Stimulated activated CD4-positive, alpha-beta T cell treated with anti-CD3 and anti-CD28 coated beads, Interleukin-15, amount 100 ng/mL, for 1 hour (primary cell): ENCODE results near the gene KANSL1.
"Not testable (repeated sequence)": the region's sequence is repeated elsewhere in the genome, so short reads cannot be mapped to it uniquely, and the experiment has no call there.

Experiments
- DNase-seq, 2 donors: peaks; one replicate each; pipeline ENCODE4 v3.0.0-alpha.2; 2020; ENCODE audit warnings: low read depth in 1 of 2, low spot score in 1 of 2

Gene KANSL1

GRCh38 chr17:46026166-46027047, 166.8 kb downstream of the KANSL1 start:
- no peak for DNase-seq

DNA sequence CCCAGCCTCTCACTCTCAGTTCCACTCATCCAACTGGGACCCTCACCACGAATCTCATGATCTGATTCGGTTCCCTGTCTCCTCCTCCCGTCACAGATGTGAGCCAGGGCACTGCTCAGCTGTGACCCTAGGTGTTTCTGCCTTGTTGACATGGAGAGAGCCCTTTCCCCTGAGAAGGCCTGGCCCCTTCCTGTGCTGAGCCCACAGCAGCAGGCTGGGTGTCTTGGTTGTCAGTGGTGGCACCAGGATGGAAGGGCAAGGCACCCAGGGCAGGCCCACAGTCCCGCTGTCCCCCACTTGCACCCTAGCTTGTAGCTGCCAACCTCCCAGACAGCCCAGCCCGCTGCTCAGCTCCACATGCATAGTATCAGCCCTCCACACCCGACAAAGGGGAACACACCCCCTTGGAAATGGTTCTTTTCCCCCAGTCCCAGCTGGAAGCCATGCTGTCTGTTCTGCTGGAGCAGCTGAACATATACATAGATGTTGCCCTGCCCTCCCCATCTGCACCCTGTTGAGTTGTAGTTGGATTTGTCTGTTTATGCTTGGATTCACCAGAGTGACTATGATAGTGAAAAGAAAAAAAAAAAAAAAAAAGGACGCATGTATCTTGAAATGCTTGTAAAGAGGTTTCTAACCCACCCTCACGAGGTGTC, 167.6 kb downstream of the KANSL1 start:
- no peak for DNase-seq

DNA sequence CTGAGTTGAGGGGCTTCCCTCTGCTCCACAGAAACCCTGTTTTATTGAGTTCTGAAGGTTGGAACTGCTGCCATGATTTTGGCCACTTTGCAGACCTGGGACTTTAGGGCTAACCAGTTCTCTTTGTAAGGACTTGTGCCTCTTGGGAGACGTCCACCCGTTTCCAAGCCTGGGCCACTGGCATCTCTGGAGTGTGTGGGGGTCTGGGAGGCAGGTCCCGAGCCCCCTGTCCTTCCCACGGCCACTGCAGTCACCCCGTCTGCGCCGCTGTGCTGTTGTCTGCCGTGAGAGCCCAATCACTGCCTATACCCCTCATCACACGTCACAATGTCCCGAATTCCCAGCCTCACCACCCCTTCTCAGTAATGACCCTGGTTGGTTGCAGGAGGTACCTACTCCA, 168.2 kb downstream of the KANSL1 start:
- DNase-seq = no peak

- DNase-seq = no peak
Observed at GRCh38 chr17:46024590-46024989, 168.6 kb downstream of the KANSL1 start.

DNA sequence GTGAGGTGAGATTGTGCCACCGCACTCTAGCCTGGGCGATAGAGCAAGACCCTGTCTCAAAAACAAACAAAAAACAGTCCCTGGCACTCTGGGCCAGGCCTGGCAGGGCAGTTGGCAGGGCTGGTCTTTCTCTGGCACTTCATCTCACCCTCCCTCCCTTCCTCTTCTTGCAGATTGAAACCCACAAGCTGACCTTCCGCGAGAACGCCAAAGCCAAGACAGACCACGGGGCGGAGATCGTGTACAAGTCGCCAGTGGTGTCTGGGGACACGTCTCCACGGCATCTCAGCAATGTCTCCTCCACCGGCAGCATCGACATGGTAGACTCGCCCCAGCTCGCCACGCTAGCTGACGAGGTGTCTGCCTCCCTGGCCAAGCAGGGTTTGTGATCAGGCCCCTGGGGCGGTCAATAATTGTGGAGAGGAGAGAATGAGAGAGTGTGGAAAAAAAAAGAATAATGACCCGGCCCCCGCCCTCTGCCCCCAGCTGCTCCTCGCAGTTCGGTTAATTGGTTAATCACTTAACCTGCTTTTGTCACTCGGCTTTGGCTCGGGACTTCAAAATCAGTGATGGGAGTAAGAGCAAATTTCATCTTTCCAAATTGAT, 169.3 kb downstream of the KANSL1 start:
- DNase-seq = no peak

DNA sequence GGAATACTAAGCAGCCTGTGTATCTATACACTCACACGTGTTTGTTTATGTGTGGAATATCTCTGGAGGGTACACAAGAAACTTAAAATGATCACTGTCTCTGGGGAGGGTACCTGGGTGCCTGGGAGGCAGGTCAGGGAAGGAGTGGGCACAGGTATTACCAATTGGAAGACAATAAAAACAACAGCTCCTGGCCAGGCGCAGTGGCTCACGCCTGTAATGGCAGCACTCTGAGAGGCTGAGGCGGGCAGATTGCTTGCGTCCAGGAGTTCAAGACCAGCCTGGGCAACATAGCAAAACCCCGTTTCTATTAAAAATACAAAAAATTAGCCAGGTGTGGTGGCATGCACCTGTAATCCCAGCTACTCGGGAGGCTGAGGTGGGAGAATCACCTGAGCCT, 169.9 kb downstream of the KANSL1 start:
- not testable (repeated sequence) for DNase-seq

DNA sequence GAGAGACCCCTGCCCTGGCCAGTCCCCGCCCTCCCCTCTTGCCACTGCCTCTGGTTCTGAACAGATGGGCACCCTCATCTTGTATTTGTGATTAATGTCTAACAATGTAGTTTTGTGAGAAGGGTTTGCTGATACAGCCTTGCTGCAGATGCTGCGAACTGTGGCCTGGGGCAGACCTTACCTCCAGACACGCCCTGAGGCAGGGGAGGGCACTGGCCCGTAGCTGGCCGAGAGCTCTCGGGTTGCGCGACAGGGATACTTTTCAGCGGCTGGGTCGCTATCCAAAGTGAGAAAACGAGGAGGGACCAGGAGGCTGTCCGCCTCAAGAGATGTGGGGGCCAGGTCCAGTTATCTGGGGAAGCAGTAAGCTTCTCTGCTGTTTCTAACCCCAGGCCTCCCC, 172.2 kb downstream of the KANSL1 start:
- DNase-seq = no peak

DNA sequence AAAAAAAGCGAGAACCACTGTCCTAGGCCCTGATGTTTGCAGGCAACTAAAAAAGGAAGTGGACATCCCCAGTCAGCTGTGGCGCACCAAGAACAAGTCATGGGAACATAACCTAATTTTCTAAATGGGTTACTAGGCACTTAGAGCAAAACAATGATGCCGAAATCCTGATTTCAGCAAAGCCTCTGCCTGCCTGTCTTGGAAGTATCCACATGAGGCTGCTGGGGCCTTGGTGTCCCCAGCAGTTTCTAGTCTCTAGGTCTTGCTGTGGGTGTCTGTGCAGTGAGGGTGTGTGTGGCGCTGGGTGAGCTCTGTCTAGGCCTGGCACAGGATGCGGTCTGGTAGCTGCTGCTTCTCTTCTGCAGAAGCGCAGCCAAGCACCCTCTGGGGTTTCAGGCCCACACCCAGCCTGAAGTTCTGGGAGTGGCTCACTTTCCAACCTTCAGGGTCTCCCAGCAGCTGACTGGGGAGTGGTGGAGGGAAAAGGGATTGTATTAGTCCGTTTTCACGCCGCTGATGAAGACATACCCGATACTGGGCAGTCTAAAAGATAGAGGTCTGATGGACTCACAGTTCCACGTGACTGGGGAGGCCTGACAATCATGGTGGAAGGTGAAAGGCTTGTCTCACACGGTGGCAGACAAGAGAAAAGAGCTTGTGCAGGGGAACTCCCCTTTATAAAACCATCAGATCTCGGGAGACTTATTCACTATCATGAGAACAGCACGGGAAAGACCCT, 173.0 kb downstream of the KANSL1 start:
- DNase-seq = peak; percentile 14 to 17

DNA sequence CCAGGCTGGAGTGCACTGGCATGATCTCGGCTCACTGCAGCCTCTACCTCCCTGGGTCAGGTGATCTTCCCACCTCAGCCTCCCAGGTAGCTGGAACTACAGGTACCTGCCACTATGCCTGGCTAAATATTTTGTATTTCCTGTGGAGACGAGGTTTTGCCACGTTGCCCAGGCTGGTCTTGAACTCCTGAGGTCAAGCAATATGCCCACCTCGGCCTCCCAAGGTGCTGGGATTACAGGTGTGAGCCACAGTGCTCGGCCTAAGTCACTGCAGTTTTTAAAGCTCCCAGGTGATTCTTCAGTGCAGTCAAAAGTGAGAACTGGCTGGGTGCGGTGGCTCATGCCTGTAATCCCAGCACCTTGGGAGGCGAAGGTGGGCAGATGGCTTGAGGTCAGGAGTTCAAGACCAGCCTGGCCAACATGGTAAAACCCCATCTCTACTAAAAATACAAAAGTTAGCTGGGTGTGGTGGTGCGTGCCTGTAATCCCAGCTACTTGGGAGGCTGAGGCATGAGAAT, 173.8 kb downstream of the KANSL1 start:
- not testable (repeated sequence) for DNase-seq

DNA sequence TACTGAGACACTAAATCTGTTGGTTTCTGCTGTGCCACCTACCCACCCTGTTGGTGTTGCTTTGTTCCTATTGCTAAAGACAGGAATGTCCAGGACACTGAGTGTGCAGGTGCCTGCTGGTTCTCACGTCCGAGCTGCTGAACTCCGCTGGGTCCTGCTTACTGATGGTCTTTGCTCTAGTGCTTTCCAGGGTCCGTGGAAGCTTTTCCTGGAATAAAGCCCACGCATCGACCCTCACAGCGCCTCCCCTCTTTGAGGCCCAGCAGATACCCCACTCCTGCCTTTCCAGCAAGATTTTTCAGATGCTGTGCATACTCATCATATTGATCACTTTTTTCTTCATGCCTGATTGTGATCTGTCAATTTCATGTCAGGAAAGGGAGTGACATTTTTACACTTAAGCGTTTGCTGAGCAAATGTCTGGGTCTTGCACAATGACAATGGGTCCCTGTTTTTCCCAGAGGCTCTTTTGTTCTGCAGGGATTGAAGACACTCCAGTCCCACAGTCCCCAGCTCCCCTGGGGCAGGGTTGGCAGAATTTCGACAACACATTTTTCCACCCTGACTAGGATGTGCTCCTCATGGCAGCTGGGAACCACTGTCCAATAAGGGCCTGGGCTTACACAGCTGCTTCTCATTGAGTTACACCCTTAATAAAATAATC, 179.6 kb downstream of the KANSL1 start:
- DNase-seq = no peak

DNA sequence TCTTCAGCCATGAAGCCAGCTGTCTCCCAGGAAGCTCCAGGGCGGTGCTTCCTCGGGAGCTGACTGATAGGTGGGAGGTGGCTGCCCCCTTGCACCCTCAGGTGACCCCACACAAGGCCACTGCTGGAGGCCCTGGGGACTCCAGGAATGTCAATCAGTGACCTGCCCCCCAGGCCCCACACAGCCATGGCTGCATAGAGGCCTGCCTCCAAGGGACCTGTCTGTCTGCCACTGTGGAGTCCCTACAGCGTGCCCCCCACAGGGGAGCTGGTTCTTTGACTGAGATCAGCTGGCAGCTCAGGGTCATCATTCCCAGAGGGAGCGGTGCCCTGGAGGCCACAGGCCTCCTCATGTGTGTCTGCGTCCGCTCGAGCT, 180.1 kb downstream of the KANSL1 start:
- DNase-seq = no peak

- DNase-seq = no peak
Observed at GRCh38 chr17:46012506-46013079, 180.6 kb downstream of the KANSL1 start.

DNA sequence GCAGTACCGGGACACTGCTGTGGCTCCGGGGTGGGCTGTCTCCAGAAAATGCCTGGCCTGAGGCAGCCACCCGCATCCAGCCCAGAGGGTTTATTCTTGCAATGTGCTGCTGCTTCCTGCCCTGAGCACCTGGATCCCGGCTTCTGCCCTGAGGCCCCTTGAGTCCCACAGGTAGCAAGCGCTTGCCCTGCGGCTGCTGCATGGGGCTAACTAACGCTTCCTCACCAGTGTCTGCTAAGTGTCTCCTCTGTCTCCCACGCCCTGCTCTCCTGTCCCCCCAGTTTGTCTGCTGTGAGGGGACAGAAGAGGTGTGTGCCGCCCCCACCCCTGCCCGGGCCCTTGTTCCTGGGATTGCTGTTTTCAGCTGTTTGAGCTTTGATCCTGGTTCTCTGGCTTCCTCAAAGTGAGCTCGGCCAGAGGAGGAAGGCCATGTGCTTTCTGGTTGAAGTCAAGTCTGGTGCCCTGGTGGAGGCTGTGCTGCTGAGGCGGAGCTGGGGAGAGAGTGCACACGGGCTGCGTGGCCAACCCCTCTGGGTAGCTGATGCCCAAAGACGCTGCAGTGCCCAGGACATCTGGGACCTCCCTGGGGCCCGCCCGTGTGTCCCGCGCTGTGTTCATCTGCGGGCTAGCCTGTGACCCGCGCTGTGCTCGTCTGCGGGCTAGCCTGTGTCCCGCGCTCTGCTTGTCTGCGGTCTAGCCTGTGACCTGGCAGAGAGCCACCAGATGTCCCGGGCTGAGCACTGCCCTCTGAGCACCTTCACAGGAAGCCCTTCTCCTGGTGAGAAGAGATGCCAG, 181.3 kb downstream of the KANSL1 start:
- no peak for DNase-seq

DNA sequence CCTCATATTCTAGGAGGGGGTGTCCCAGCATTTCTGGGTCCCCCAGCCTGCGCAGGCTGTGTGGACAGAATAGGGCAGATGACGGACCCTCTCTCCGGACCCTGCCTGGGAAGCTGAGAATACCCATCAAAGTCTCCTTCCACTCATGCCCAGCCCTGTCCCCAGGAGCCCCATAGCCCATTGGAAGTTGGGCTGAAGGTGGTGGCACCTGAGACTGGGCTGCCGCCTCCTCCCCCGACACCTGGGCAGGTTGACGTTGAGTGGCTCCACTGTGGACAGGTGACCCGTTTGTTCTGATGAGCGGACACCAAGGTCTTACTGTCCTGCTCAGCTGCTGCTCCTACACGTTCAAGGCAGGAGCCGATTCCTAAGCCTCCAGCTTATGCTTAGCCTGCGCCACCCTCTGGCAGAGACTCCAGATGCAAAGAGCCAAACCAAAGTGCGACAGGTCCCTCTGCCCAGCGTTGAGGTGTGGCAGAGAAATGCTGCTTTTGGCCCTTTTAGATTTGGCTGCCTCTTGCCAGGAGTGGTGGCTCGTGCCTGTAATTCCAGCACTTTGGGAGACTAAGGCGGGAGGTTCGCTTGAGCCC, 182.5 kb downstream of the KANSL1 start:
- DNase-seq = no peak

GRCh38 chr17:46009681-46010596, 183.3 kb downstream of the KANSL1 start:
- no peak for DNase-seq

- DNase-seq = no peak
Observed at GRCh38 chr17:46008591-46008990, 184.6 kb downstream of the KANSL1 start.

- DNase-seq = no peak
Observed at GRCh38 chr17:46007461-46007965, 185.7 kb downstream of the KANSL1 start.

DNA sequence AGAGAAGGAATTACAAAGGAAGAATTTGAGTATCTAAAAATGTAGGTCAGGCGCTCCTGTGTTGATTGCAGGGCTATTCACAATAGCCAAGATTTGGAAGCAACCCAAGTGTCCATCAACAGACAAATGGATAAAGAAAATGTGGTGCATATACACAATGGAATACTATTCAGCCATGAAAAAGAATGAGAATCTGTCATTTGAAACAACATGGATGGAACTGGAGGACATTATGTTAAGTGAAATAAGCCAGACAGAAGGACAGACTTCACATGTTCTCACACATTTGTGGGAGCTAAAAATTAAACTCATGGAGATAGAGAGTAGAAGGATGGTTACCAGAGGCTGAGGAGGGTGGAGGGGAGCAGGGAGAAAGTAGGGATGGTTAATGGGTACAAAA, 187.1 kb downstream of the KANSL1 start:
- DNase-seq = not testable (repeated sequence)
